Measurements from ENCODE around the gene ZNHIT2.

ZNHIT2 gene

GRCh38 chr11:65134952-65135632 is 17.6 kb upstream of the ZNHIT2 start:
- Histone ChIP-seq H3K4me2 (ENCODE audit: low read length) (peak overlapping the region; percentile 95), H4K20me1 (ENCODE audit: insufficient read depth, low read length) (no peaks in the 10 kb centered on the region), H3K79me2 (ENCODE audit: low read length) (peaks cover 47% of the 10 kb centered on the region), H3K4me3 (ENCODE audit: low read length) (peak overlapping the region; percentile 93), H3K36me3 (replicated peaks; ENCODE audit: low read depth, low read length) (peaks cover 26% of the 10 kb centered on the region), H2AFZ (ENCODE audit: low read depth, low read length) (peak overlapping the region; percentile 77), H3K9me3 (ENCODE audit: insufficient read depth, low read length) (no peaks in the 10 kb centered on the region), H3K27ac (ENCODE audit: low read length) (peak overlapping the region; percentile 99), H3K27me3 (ENCODE audit: low read depth, low read length) (no peaks in the 10 kb centered on the region), H3K9ac (ENCODE audit: low read length) (peak overlapping the region; percentile 99), H3K4me1 (ENCODE audit: low read length) (peaks cover 33% of the 10 kb centered on the region)
- TF ChIP-seq EZH2phosphoT487 (IDR thresholded peaks at IDR 0.05; ENCODE audit: low read depth) (no peak), CTCF (IDR thresholded peaks at IDR 0.05; ENCODE audit: low read depth, low read length) (no peak)

- H3K9me3 ChIP-seq (ENCODE audit: insufficient read depth, low read length), result no peaks in the 10 kb centered on the region
- H3K4me3 ChIP-seq (ENCODE audit: low read length), result peak within 1 kb of the TSS; percentile 93
- TF ChIP-seq CTCF (IDR thresholded peaks at IDR 0.05; ENCODE audit: low read depth, low read length) (no peak), EZH2phosphoT487 (IDR thresholded peaks at IDR 0.05; ENCODE audit: low read depth) (no peak)
- H3K79me2 ChIP-seq (ENCODE audit: low read length), result peaks cover 47% of the 10 kb centered on the region
- H3K36me3 ChIP-seq (replicated peaks; ENCODE audit: low read depth, low read length), result peaks cover 33% of the 10 kb centered on the region
- no peaks in the 10 kb centered on the region for H4K20me1 ChIP-seq (ENCODE audit: insufficient read depth, low read length)
- peak within 1 kb of the TSS; percentile 99 for H3K27ac ChIP-seq (ENCODE audit: low read length)
- peaks cover 36% of the 10 kb centered on the region for H3K4me1 ChIP-seq (ENCODE audit: low read length)
- H3K4me2 ChIP-seq (ENCODE audit: low read length), result peak within 1 kb of the TSS; percentile 100
- H3K9ac ChIP-seq (ENCODE audit: low read length), result peak within 1 kb of the TSS; percentile 99
- H3K27me3 ChIP-seq (ENCODE audit: low read depth, low read length), result no peaks in the 10 kb centered on the region
- H2AFZ ChIP-seq (ENCODE audit: low read depth, low read length), result peak within 1 kb of the TSS; percentile 77
Observed at GRCh38 chr11:65134240-65134951, 16.9 kb upstream of the ZNHIT2 start, which contains the start of gene SYVN1. TSS of gene SYVN1 (minus strand) at chr11:65134519. CDS start at chr11:65133601, 918 bp downstream.

GRCh38 chr11:65133724-65134123 is 16.2 kb upstream of the ZNHIT2 start:
- H3K4me3 ChIP-seq (ENCODE audit: low read length), result peak overlapping the region; percentile 93
- H2AFZ ChIP-seq (ENCODE audit: low read depth, low read length), result no peak overlapping the region
- H3K79me2 ChIP-seq (ENCODE audit: low read length), result peaks cover 47% of the 10 kb centered on the region
- peak overlapping the region; percentile 99 for H3K27ac ChIP-seq (ENCODE audit: low read length)
- peaks cover 40% of the 10 kb centered on the region for H3K36me3 ChIP-seq (replicated peaks; ENCODE audit: low read depth, low read length)
- no peaks in the 10 kb centered on the region for H4K20me1 ChIP-seq (ENCODE audit: insufficient read depth, low read length)
- TF ChIP-seq EZH2phosphoT487 (IDR thresholded peaks at IDR 0.05; ENCODE audit: low read depth), result no peak
- TF ChIP-seq CTCF (IDR thresholded peaks at IDR 0.05; ENCODE audit: low read depth, low read length), result no peak
- no peaks in the 10 kb centered on the region for H3K27me3 ChIP-seq (ENCODE audit: low read depth, low read length)
- peak overlapping the region; percentile 100 for H3K4me2 ChIP-seq (ENCODE audit: low read length)
- H3K9me3 ChIP-seq (ENCODE audit: insufficient read depth, low read length), result no peaks in the 10 kb centered on the region
- peak overlapping the region; percentile 99 for H3K9ac ChIP-seq (ENCODE audit: low read length)
- peaks cover 36% of the 10 kb centered on the region for H3K4me1 ChIP-seq (ENCODE audit: low read length)

- TF ChIP-seq CTCF (IDR thresholded peaks at IDR 0.05; ENCODE audit: low read depth, low read length) (no peak), EZH2phosphoT487 (IDR thresholded peaks at IDR 0.05; ENCODE audit: low read depth) (no peak)
- Histone ChIP-seq H3K36me3 (replicated peaks; ENCODE audit: low read depth, low read length) (peaks cover 44% of the 10 kb centered on the region), H3K79me2 (ENCODE audit: low read length) (peaks cover 47% of the 10 kb centered on the region), H3K4me2 (ENCODE audit: low read length) (peak overlapping the region; percentile 100), H3K27me3 (ENCODE audit: low read depth, low read length) (no peaks in the 10 kb centered on the region), H3K9ac (ENCODE audit: low read length) (peak overlapping the region; percentile 99), H3K9me3 (ENCODE audit: insufficient read depth, low read length) (no peaks in the 10 kb centered on the region), H3K4me3 (ENCODE audit: low read length) (peak overlapping the region; percentile 93), H3K27ac (ENCODE audit: low read length) (peak overlapping the region; percentile 99), H3K4me1 (ENCODE audit: low read length) (peaks cover 36% of the 10 kb centered on the region), H2AFZ (ENCODE audit: low read depth, low read length) (no peak overlapping the region), H4K20me1 (ENCODE audit: insufficient read depth, low read length) (no peaks in the 10 kb centered on the region)
Observed at GRCh38 chr11:65132988-65133700, 15.6 kb upstream of the ZNHIT2 start.
